C4-2B (cell line): ENCODE measurements around the gene PPP1R1A.

ENCODE experiments used
- CTCF ChIP-seq: fragments of 450-650 bp; conservative IDR thresholded peaks from 2 replicates; pipeline ENCODE4 v1.5.1; 2017; ENCODE audit warnings: mild to moderate bottlenecking
- ZFX ChIP-seq: fragments of 450-650 bp; IDR thresholded peaks from 2 replicates; pipeline ENCODE4 v1.6.1; 2017

GRCh38 chr12:54561164-54561563, 27.3 kb downstream of the PPP1R1A start:
- TF ChIP-seq CTCF (no peak), ZFX (no peak)
